Liver (tissue), 9 donors: Measurements from ENCODE around the gene LPCAT1. TPM values are rescaled to one million over a fixed set of nuclear protein-coding genes. Genes with fewer than 3 reads are reported as not detected.

Experiments used
- DNase-seq: peaks from one replicate; pipeline ENCODE4 v3.0.0-alpha.2; 2017; ENCODE audit warnings: low spot score
- H3K27ac ChIP-seq, 2 donors: one replicate each; pipeline ENCODE4 v1.7.0; 2013; ENCODE audit warnings: inconsistent platforms in 2 of 2, low read length in 2 of 2, control low read depth in 1 of 2, low read depth in 1 of 2, mild to moderate bottlenecking in 1 of 2
- H3K27me3 ChIP-seq, 4 donors: one replicate each; pipeline versions ENCODE4 v1.6.1 to v1.7.0; 2013; ENCODE audit warnings: low read length in 3 of 4, inconsistent platforms in 1 of 4, mild to moderate bottlenecking in 1 of 4, moderate library complexity in 1 of 4; ENCODE audit not compliant: control insufficient read depth in 4 of 4, insufficient read depth in 4 of 4
- H3K36me3 ChIP-seq, 4 donors: one replicate each; pipeline versions ENCODE4 v1.6.1 to v1.7.0; 2013; ENCODE audit warnings: low read length in 3 of 4, mild to moderate bottlenecking in 3 of 4, low read depth in 1 of 4, moderate library complexity in 1 of 4; ENCODE audit not compliant: control insufficient read depth in 4 of 4, insufficient read depth in 3 of 4
- H3K4me1 ChIP-seq, 4 donors: one replicate each; pipeline versions ENCODE4 v1.6.1 to v1.7.0; 2013; ENCODE audit warnings: low read length in 3 of 4, mild to moderate bottlenecking in 3 of 4, moderate library complexity in 1 of 4; ENCODE audit not compliant: control insufficient read depth in 4 of 4, insufficient read depth in 4 of 4
- H3K4me3 ChIP-seq, 3 donors: one replicate each; pipeline versions ENCODE4 v1.6.1 to v1.7.0; 2013; ENCODE audit warnings: low read length in 3 of 3, control low read depth in 1 of 3, low read depth in 1 of 3, mild to moderate bottlenecking in 1 of 3
- H3K9ac ChIP-seq, 2 donors: one replicate each; pipeline ENCODE4 v1.7.0; 2013; ENCODE audit warnings: low read length in 2 of 2, mild to moderate bottlenecking in 2 of 2, moderate library complexity in 2 of 2, control low read depth in 1 of 2, low read depth in 1 of 2
- H3K9me3 ChIP-seq, 4 donors: one replicate each; pipeline versions ENCODE4 v1.6.1 to v1.7.0; 2013; ENCODE audit warnings: low read length in 3 of 4; ENCODE audit not compliant: control insufficient read depth in 4 of 4
- ATF3 ChIP-seq: IDR thresholded peaks from 2 replicates; pipeline ENCODE4 v1.6.1; 2016; ENCODE audit warnings: antibody characterized with exemption
- EGR1 ChIP-seq, 2 donors: IDR thresholded peaks; 2 replicates each; pipeline ENCODE4 v1.6.1; 2016 to 2018; ENCODE audit warnings: antibody characterized with exemption in 2 of 2, low read depth in 2 of 2
- FOXA2 ChIP-seq: IDR thresholded peaks from 2 replicates; pipeline ENCODE4 v1.6.1; 2016; ENCODE audit warnings: antibody characterized with exemption
- HNF4A ChIP-seq, 2 donors: conservative IDR thresholded peaks; 2 replicates each; pipeline ENCODE4 v1.6.1; 2016; ENCODE audit warnings: antibody characterized with exemption in 2 of 2, mild to moderate bottlenecking in 2 of 2
- HNF4G ChIP-seq: IDR thresholded peaks from 2 replicates; pipeline ENCODE4 v1.6.1; 2016; ENCODE audit warnings: antibody characterized with exemption
- NR2F2 ChIP-seq: IDR thresholded peaks from 2 replicates; pipeline ENCODE4 v1.6.1; 2016; ENCODE audit warnings: antibody characterized with exemption
- RAD21 ChIP-seq, 2 donors: IDR thresholded peaks; 2 replicates each; pipeline ENCODE4 v1.6.1; 2016; ENCODE audit warnings: antibody characterized with exemption in 2 of 2, mild to moderate bottlenecking in 2 of 2
- SP1 ChIP-seq: IDR thresholded peaks from 2 replicates; pipeline ENCODE4 v1.6.1; 2018; ENCODE audit warnings: antibody characterized with exemption, mild to moderate bottlenecking
- TAF1 ChIP-seq: conservative IDR thresholded peaks from 2 replicates; pipeline ENCODE4 v1.6.1; 2016; ENCODE audit warnings: antibody characterized with exemption, mild to moderate bottlenecking
- YY1 ChIP-seq: IDR thresholded peaks from 2 replicates; pipeline ENCODE4 v1.6.1; 2016; ENCODE audit warnings: antibody characterized with exemption, mild to moderate bottlenecking
- WGBS: extraction: QIAGEN DNeasy Blood & Tissue Kit; methylation state at CpG from one replicate; pipeline ENCODE4 v1.1.7; 2013; 5-methylcytosine and 5-hydroxymethylcytosine counted together
- polyA plus RNA-seq, 2 donors: library from polyadenylated mRNA; stranded (reverse) in 1 of 2; unstranded in 1 of 2; fragments of 200-250 nt in 1 of 2; fragments of >200 nt in 1 of 2; fragmentation: Nextera tagmentation in 1 of 2; extraction: Ambion mirVana in 1 of 2; gene quantifications; one replicate each; pipeline versions ENCODE4 v1.2.1 to v1.2.3, GENCODE V29; 2013 to 2015
- total RNA-seq, 2 donors: library from RNA; depleted of rRNA; stranded (reverse); fragments of >200 nt; gene quantifications; one replicate each; pipeline ENCODE4 v1.2.3, GENCODE V29; 2014
- TF ChIP-seq, protein P1 (sequence below): IDR thresholded peaks from 2 replicates; pipeline ENCODE4 v1.6.1; 2016; ENCODE audit warnings: antibody characterized with exemption, mild to moderate bottlenecking
- TF ChIP-seq, protein P2 (sequence below): fragments of 150-350 bp; IDR thresholded peaks from 2 replicates; pipeline ENCODE4 v1.5.1; 2017; ENCODE audit warnings: improper control_type of control experiment, low read depth, low read length; ENCODE audit not compliant: missing input control
- TF ChIP-seq, protein P3 (sequence below): IDR thresholded peaks from 2 replicates; pipeline ENCODE4 v1.6.1; 2016; ENCODE audit warnings: antibody characterized with exemption
- TF ChIP-seq, protein P4 (sequence below): IDR thresholded peaks from 2 replicates; pipeline ENCODE4 v1.6.1; 2016; ENCODE audit warnings: antibody characterized with exemption
- donor health status: healthy.
- donor health status: healthy.
- donor health status: healthy.
- donor health status: healthy.
- donor health status: healthy.

The LPCAT1 gene
- total and polyA plus RNA-seq, 4 donors: 1.5 to 12.8 (median 9.9) TPM

- H3K27me3 ChIP-seq: no peaks in the 10 kb centered on the region
- H3K4me1 ChIP-seq: no peaks in the 10 kb centered on the region
- no peak for TF ChIP-seq HNF4G
- TF ChIP-seq, protein P1, sequence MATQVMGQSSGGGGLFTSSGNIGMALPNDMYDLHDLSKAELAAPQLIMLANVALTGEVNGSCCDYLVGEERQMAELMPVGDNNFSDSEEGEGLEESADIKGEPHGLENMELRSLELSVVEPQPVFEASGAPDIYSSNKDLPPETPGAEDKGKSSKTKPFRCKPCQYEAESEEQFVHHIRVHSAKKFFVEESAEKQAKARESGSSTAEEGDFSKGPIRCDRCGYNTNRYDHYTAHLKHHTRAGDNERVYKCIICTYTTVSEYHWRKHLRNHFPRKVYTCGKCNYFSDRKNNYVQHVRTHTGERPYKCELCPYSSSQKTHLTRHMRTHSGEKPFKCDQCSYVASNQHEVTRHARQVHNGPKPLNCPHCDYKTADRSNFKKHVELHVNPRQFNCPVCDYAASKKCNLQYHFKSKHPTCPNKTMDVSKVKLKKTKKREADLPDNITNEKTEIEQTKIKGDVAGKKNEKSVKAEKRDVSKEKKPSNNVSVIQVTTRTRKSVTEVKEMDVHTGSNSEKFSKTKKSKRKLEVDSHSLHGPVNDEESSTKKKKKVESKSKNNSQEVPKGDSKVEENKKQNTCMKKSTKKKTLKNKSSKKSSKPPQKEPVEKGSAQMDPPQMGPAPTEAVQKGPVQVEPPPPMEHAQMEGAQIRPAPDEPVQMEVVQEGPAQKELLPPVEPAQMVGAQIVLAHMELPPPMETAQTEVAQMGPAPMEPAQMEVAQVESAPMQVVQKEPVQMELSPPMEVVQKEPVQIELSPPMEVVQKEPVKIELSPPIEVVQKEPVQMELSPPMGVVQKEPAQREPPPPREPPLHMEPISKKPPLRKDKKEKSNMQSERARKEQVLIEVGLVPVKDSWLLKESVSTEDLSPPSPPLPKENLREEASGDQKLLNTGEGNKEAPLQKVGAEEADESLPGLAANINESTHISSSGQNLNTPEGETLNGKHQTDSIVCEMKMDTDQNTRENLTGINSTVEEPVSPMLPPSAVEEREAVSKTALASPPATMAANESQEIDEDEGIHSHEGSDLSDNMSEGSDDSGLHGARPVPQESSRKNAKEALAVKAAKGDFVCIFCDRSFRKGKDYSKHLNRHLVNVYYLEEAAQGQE: no peak
- TF ChIP-seq, protein P2, sequence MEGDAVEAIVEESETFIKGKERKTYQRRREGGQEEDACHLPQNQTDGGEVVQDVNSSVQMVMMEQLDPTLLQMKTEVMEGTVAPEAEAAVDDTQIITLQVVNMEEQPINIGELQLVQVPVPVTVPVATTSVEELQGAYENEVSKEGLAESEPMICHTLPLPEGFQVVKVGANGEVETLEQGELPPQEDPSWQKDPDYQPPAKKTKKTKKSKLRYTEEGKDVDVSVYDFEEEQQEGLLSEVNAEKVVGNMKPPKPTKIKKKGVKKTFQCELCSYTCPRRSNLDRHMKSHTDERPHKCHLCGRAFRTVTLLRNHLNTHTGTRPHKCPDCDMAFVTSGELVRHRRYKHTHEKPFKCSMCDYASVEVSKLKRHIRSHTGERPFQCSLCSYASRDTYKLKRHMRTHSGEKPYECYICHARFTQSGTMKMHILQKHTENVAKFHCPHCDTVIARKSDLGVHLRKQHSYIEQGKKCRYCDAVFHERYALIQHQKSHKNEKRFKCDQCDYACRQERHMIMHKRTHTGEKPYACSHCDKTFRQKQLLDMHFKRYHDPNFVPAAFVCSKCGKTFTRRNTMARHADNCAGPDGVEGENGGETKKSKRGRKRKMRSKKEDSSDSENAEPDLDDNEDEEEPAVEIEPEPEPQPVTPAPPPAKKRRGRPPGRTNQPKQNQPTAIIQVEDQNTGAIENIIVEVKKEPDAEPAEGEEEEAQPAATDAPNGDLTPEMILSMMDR: no peak
- TF ChIP-seq ATF3: no peak
- H3K9ac ChIP-seq: no peak overlapping the region
- H3K36me3 ChIP-seq: peaks cover 0 to 3% (median 2%) of the 10 kb centered on the region in 4 donors
- no peak overlapping the region for H3K4me3 ChIP-seq
- WGBS: 98% methylated on average over 11 of the region's 11 CpGs
- DNase-seq: peak; percentile 16
- H3K27ac ChIP-seq: no peak overlapping the region
- H3K9me3 ChIP-seq: no peaks in the 10 kb centered on the region
Observed at GRCh38 chr5:1510631-1511030, 13.1 kb downstream of the LPCAT1 start.

DNA sequence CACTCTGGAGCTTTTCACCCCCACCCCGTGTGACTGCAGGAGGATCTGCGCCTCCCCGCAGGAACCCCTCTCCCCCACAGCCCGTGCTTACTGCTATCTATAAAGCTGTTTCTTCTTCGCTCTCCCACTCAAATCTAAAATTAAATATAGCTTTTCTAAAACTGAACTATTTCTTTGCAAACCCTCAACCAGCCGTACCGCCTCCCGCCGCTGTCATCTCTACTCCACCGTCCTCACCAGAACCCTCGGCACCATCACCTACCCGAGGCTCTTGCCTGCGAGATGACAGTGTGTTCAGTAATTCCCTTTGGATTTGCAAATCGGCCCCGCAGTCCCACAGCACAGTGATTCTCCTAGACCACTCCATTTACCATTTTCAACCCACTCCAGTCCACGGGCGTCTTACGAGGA is 13.6 kb downstream of the LPCAT1 start:
- TF ChIP-seq EGR1 (IDR thresholded peaks at IDR 0.05; ENCODE audit: low read depth in 2 of 2): no peak
- TF ChIP-seq, protein P3, sequence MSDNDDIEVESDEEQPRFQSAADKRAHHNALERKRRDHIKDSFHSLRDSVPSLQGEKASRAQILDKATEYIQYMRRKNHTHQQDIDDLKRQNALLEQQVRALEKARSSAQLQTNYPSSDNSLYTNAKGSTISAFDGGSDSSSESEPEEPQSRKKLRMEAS: no peak
- TF ChIP-seq TAF1: no peak
- no peak for TF ChIP-seq HNF4G
- no peak for TF ChIP-seq FOXA2
- no peak for TF ChIP-seq ATF3
- no peak for TF ChIP-seq NR2F2
- TF ChIP-seq, protein P1: no peak
- no peak for TF ChIP-seq YY1
- no peak for TF ChIP-seq HNF4A (conservative IDR thresholded peaks at IDR 0.05)
- TF ChIP-seq, protein P4, sequence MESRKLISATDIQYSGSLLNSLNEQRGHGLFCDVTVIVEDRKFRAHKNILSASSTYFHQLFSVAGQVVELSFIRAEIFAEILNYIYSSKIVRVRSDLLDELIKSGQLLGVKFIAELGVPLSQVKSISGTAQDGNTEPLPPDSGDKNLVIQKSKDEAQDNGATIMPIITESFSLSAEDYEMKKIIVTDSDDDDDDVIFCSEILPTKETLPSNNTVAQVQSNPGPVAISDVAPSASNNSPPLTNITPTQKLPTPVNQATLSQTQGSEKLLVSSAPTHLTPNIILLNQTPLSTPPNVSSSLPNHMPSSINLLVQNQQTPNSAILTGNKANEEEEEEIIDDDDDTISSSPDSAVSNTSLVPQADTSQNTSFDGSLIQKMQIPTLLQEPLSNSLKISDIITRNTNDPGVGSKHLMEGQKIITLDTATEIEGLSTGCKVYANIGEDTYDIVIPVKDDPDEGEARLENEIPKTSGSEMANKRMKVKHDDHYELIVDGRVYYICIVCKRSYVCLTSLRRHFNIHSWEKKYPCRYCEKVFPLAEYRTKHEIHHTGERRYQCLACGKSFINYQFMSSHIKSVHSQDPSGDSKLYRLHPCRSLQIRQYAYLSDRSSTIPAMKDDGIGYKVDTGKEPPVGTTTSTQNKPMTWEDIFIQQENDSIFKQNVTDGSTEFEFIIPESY: no peak
- no peak for TF ChIP-seq RAD21 (IDR thresholded peaks at IDR 0.05)
- TF ChIP-seq SP1: no peak
- no peaks in the 10 kb centered on the region for H3K9me3 ChIP-seq
- H3K27ac ChIP-seq: no peak overlapping the region
- 95% methylated on average over 18 of the region's 18 CpGs for WGBS
- no peaks in the 10 kb centered on the region for H3K27me3 ChIP-seq
- no peak for DNase-seq
- H3K9ac ChIP-seq: no peak overlapping the region
- H3K4me1 ChIP-seq: no peaks in the 10 kb centered on the region
- no peak overlapping the region for H3K4me3 ChIP-seq
- peaks cover 0 to 3% (median 2%) of the 10 kb centered on the region in 4 donors for H3K36me3 ChIP-seq
